ENCODE results near the gene MS4A15. TPM values are rescaled to one million over a fixed set of nuclear protein-coding genes. Genes with fewer than 3 reads are reported as not detected.

Gene MS4A15
- polyA plus RNA-seq, 1 experiment: not detected

- no peak for TF ChIP-seq CTCF (IDR thresholded peaks at IDR 0.05; ENCODE audit: insufficient read depth, low read depth, low read length)
- ChIA-PET CTCF (interaction anchor here (1.6 kb wide), 1 partner anchor 106 kb away, joined by 4 read pairs; no protein-coding TSS in a partner anchor), POLR2A (no interaction called here)
- Histone ChIP-seq H3K4me3 (ENCODE audit: low read depth, low read length) (no peak overlapping the region), H3K36me3 (ENCODE audit: control insufficient read depth, insufficient read depth, low read length) (no peaks in the 10 kb centered on the region), H3K27me3 (ENCODE audit: control insufficient read depth, insufficient read depth, low read length) (no peaks in the 10 kb centered on the region)
- DNase-seq (ENCODE audit: low read depth): no peak
Observed at GRCh38 chr11:60769811-60770210, 13.1 kb downstream of the MS4A15 start.

- H3K36me3 ChIP-seq (ENCODE audit: control insufficient read depth, insufficient read depth, low read length): no peaks in the 10 kb centered on the region
- CTCF ChIA-PET: interaction anchor here (1.5 to 6.8 kb wide), 3 partner anchors 8 to 128 kb away, joined by 4 to 36 read pairs (median 4); no protein-coding TSS in a partner anchor
- POLR2A ChIA-PET: no interaction called here
- TF ChIP-seq CTCF (IDR thresholded peaks at IDR 0.05; ENCODE audit: insufficient read depth, low read depth, low read length): no peak
- H3K27me3 ChIP-seq (ENCODE audit: control insufficient read depth, insufficient read depth, low read length): no peaks in the 10 kb centered on the region
- no peak for DNase-seq (ENCODE audit: low read depth)
- H3K4me3 ChIP-seq (ENCODE audit: low read depth, low read length): no peak overlapping the region
Observed at GRCh38 chr11:60771146-60771545, 14.5 kb downstream of the MS4A15 start.

- H3K36me3 ChIP-seq (ENCODE audit: control insufficient read depth, insufficient read depth, low read length): no peaks in the 10 kb centered on the region
- ChIA-PET CTCF (interaction anchor here (1.2 to 6.8 kb wide), 4 partner anchors 9 to 127 kb away, joined by 4 to 36 read pairs (median 4); no protein-coding TSS in a partner anchor), POLR2A (no interaction called here)
- no peak overlapping the region for H3K4me3 ChIP-seq (ENCODE audit: low read depth, low read length)
- no peak for TF ChIP-seq CTCF (IDR thresholded peaks at IDR 0.05; ENCODE audit: insufficient read depth, low read depth, low read length)
- no peaks in the 10 kb centered on the region for H3K27me3 ChIP-seq (ENCODE audit: control insufficient read depth, insufficient read depth, low read length)
- no peak for DNase-seq (ENCODE audit: low read depth)
Observed at GRCh38 chr11:60771879-60772525, 15.3 kb downstream of the MS4A15 start.

GRCh38 chr11:60772666-60773065, 16.0 kb downstream of the MS4A15 start:
- POLR2A ChIA-PET: no interaction called here
- no peak for TF ChIP-seq CTCF (IDR thresholded peaks at IDR 0.05; ENCODE audit: insufficient read depth, low read depth, low read length)
- Histone ChIP-seq H3K4me3 (ENCODE audit: low read depth, low read length) (no peak overlapping the region), H3K27me3 (ENCODE audit: control insufficient read depth, insufficient read depth, low read length) (no peaks in the 10 kb centered on the region), H3K36me3 (ENCODE audit: control insufficient read depth, insufficient read depth, low read length) (no peaks in the 10 kb centered on the region)
- DNase-seq (ENCODE audit: low read depth): no peak
- CTCF ChIA-PET: interaction anchor here (1.2 to 6.8 kb wide), 3 partner anchors 10 to 115 kb away, joined by 4 to 36 read pairs (median 5); no protein-coding TSS in a partner anchor

- Histone ChIP-seq H3K27me3 (ENCODE audit: control insufficient read depth, insufficient read depth, low read length) (no peaks in the 10 kb centered on the region), H3K36me3 (ENCODE audit: control insufficient read depth, insufficient read depth, low read length) (no peaks in the 10 kb centered on the region), H3K4me3 (ENCODE audit: low read depth, low read length) (no peak overlapping the region)
- DNase-seq (ENCODE audit: low read depth): no peak
- no peak for TF ChIP-seq CTCF (IDR thresholded peaks at IDR 0.05; ENCODE audit: insufficient read depth, low read depth, low read length)
- POLR2A ChIA-PET: no interaction called here
- CTCF ChIA-PET: interaction anchor here (0.8 to 6.8 kb wide), 22 partner anchors 8 to 413 kb away, joined by 3 to 39 read pairs (median 4); partner anchors contain the start of genes MS4A10 and MS4A15
Observed at GRCh38 chr11:60774726-60775125, 18.1 kb downstream of the MS4A15 start.

All from BJ (cell line).